ENCODE data around the gene GPX8. TPM values are rescaled to one million over a fixed set of nuclear protein-coding genes. Genes with fewer than 3 reads are reported as not detected.
A peak's percentile ranks its signal among the peaks of the same experiment; 100 is the strongest.

The GPX8 gene
- total RNA-seq, 1 donor, result 143 TPM

GRCh38 chr5:55173687-55174230 lies 13.8 kb downstream of the GPX8 start:
- H3K4me2 ChIP-seq (ENCODE audit: insufficient read depth, low read length), result peak overlapping the region; percentile 90
- H3K27me3 ChIP-seq (ENCODE audit: insufficient read depth, low read length), result peaks cover 53% of the 10 kb centered on the region
- DNase-seq (ENCODE audit: insufficient read length, low spot score, missing footprints), result peak; percentile 45
- TF ChIP-seq, protein P1, sequence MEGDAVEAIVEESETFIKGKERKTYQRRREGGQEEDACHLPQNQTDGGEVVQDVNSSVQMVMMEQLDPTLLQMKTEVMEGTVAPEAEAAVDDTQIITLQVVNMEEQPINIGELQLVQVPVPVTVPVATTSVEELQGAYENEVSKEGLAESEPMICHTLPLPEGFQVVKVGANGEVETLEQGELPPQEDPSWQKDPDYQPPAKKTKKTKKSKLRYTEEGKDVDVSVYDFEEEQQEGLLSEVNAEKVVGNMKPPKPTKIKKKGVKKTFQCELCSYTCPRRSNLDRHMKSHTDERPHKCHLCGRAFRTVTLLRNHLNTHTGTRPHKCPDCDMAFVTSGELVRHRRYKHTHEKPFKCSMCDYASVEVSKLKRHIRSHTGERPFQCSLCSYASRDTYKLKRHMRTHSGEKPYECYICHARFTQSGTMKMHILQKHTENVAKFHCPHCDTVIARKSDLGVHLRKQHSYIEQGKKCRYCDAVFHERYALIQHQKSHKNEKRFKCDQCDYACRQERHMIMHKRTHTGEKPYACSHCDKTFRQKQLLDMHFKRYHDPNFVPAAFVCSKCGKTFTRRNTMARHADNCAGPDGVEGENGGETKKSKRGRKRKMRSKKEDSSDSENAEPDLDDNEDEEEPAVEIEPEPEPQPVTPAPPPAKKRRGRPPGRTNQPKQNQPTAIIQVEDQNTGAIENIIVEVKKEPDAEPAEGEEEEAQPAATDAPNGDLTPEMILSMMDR (IDR thresholded peaks at IDR 0.05; ENCODE audit: extremely low read depth, low read depth, low read length), result no peak
- H3K4me3 ChIP-seq (ENCODE audit: insufficient read depth, low read length), result peak overlapping the region; percentile 75
- H4K20me1 ChIP-seq (ENCODE audit: insufficient read depth, low read length), result no peaks in the 10 kb centered on the region
- peak overlapping the region; percentile 79 for H2AFZ ChIP-seq (ENCODE audit: low read length)
- H3K79me2 ChIP-seq (ENCODE audit: insufficient read depth, low read length), result no peaks in the 10 kb centered on the region
- H3K9me3 ChIP-seq (ENCODE audit: low read depth, low read length), result no peaks in the 10 kb centered on the region
- H3K4me1 ChIP-seq (ENCODE audit: insufficient read depth, low read length), result peaks cover 22% of the 10 kb centered on the region
- H3K36me3 ChIP-seq (ENCODE audit: insufficient read depth, low read length), result no peaks in the 10 kb centered on the region
- no peak overlapping the region for H3K27ac ChIP-seq (ENCODE audit: low read depth, low read length)

- Histone ChIP-seq H3K9me3 (ENCODE audit: low read depth, low read length) (no peaks in the 10 kb centered on the region), H3K27ac (ENCODE audit: low read depth, low read length) (no peak overlapping the region), H3K4me2 (ENCODE audit: insufficient read depth, low read length) (peak overlapping the region; percentile 74), H4K20me1 (ENCODE audit: insufficient read depth, low read length) (no peaks in the 10 kb centered on the region), H3K79me2 (ENCODE audit: insufficient read depth, low read length) (no peaks in the 10 kb centered on the region), H3K4me1 (ENCODE audit: insufficient read depth, low read length) (peaks cover 22% of the 10 kb centered on the region), H2AFZ (ENCODE audit: low read length) (no peak overlapping the region), H3K36me3 (ENCODE audit: insufficient read depth, low read length) (no peaks in the 10 kb centered on the region), H3K4me3 (ENCODE audit: insufficient read depth, low read length) (peak overlapping the region; percentile 60), H3K27me3 (ENCODE audit: insufficient read depth, low read length) (peaks cover 73% of the 10 kb centered on the region)
- TF ChIP-seq, protein P1 (IDR thresholded peaks at IDR 0.05; ENCODE audit: extremely low read depth, low read depth, low read length), result no peak
- no peak for DNase-seq (ENCODE audit: insufficient read length, low spot score, missing footprints)
These were observed 15.8 kb downstream of the GPX8 start for GRCh38 chr5:55175781-55176175.

GRCh38 chr5:55176176-55176818 lies 16.3 kb downstream of the GPX8 start:
- TF ChIP-seq, protein P1 (IDR thresholded peaks at IDR 0.05; ENCODE audit: extremely low read depth, low read depth, low read length), result no peak
- Histone ChIP-seq H3K27ac (ENCODE audit: low read depth, low read length) (no peak overlapping the region), H3K36me3 (ENCODE audit: insufficient read depth, low read length) (no peaks in the 10 kb centered on the region), H3K4me1 (ENCODE audit: insufficient read depth, low read length) (peaks cover 22% of the 10 kb centered on the region), H3K79me2 (ENCODE audit: insufficient read depth, low read length) (no peaks in the 10 kb centered on the region), H2AFZ (ENCODE audit: low read length) (peak overlapping the region; percentile 71), H3K27me3 (ENCODE audit: insufficient read depth, low read length) (peaks cover 78% of the 10 kb centered on the region), H3K4me3 (ENCODE audit: insufficient read depth, low read length) (peak overlapping the region; percentile 60), H4K20me1 (ENCODE audit: insufficient read depth, low read length) (no peaks in the 10 kb centered on the region), H3K4me2 (ENCODE audit: insufficient read depth, low read length) (peak overlapping the region; percentile 74), H3K9me3 (ENCODE audit: low read depth, low read length) (no peaks in the 10 kb centered on the region)
- DNase-seq (ENCODE audit: insufficient read length, low spot score, missing footprints), result peak; percentile 69

GRCh38 chr5:55177078-55177477 lies 17.1 kb downstream of the GPX8 start:
- H3K27me3 ChIP-seq (ENCODE audit: insufficient read depth, low read length), result peaks cover 86% of the 10 kb centered on the region
- H3K4me2 ChIP-seq (ENCODE audit: insufficient read depth, low read length), result peak overlapping the region; percentile 74
- no peak overlapping the region for H2AFZ ChIP-seq (ENCODE audit: low read length)
- no peaks in the 10 kb centered on the region for H3K9me3 ChIP-seq (ENCODE audit: low read depth, low read length)
- H3K79me2 ChIP-seq (ENCODE audit: insufficient read depth, low read length), result no peaks in the 10 kb centered on the region
- H3K4me1 ChIP-seq (ENCODE audit: insufficient read depth, low read length), result peaks cover 21% of the 10 kb centered on the region
- DNase-seq (ENCODE audit: insufficient read length, low spot score, missing footprints), result no peak
- no peaks in the 10 kb centered on the region for H3K36me3 ChIP-seq (ENCODE audit: insufficient read depth, low read length)
- H4K20me1 ChIP-seq (ENCODE audit: insufficient read depth, low read length), result no peaks in the 10 kb centered on the region
- no peak overlapping the region for H3K4me3 ChIP-seq (ENCODE audit: insufficient read depth, low read length)
- no peak overlapping the region for H3K27ac ChIP-seq (ENCODE audit: low read depth, low read length)
- TF ChIP-seq, protein P1 (IDR thresholded peaks at IDR 0.05; ENCODE audit: extremely low read depth, low read depth, low read length), result no peak
